Breast epithelium (tissue), 4 donors: Measurements from ENCODE around the gene ACER3. TPM values are rescaled to one million over a fixed set of nuclear protein-coding genes. Genes with fewer than 3 reads are reported as not detected.
"Not testable (repeated sequence)": the region's sequence is repeated elsewhere in the genome, so short reads cannot be mapped to it uniquely, and the experiment has no call there.

Source experiments
- DNase-seq, 2 donors: peaks; one replicate each; pipeline ENCODE4 v3.0.0-alpha.2; 2019; ENCODE audit warnings: low spot score in 2 of 2
- H3K27ac ChIP-seq, 2 donors: fragments of 200-600 bp; sonication (generic) in 1 of 2; one replicate each; pipeline ENCODE4 v1.5.1; 2016 to 2019; ENCODE audit warnings: mild to moderate bottlenecking in 1 of 2
- H3K27me3 ChIP-seq, 2 donors: fragments of 200-600 bp; sonication (generic) in 1 of 2; one replicate each; pipeline versions ENCODE4 v1.5.1 to v1.6.0; 2017 to 2019; ENCODE audit warnings: control low read depth in 1 of 2, mild to moderate bottlenecking in 1 of 2
- H3K36me3 ChIP-seq: fragments of 200-600 bp; one replicate; pipeline ENCODE4 v1.5.1; 2019
- H3K4me1 ChIP-seq, 2 donors: fragments of 200-600 bp; sonication (generic); one replicate each; pipeline ENCODE4 v1.5.1; 2016 to 2019; ENCODE audit warnings: control low read depth in 1 of 2
- H3K4me3 ChIP-seq, 3 donors: fragments of 200-600 bp; sonication (generic); 1 replicate in 2 of 3; 2 replicates in 1 of 3; pipeline ENCODE4 v1.5.1; 2016 to 2019; ENCODE audit warnings: mild to moderate bottlenecking in 3 of 3, moderate library complexity in 2 of 3
- H3K9me3 ChIP-seq, 2 donors: fragments of 200-600 bp; sonication (generic) in 1 of 2; one replicate each; pipeline ENCODE4 v1.5.1; 2016 to 2019; ENCODE audit warnings: control low read depth in 1 of 2
- CTCF ChIP-seq, 3 donors: fragments of 450-650 bp; IDR thresholded peaks; one replicate each; pipeline ENCODE4 v1.5.1; 2016 to 2017; ENCODE audit warnings: antibody characterized with exemption in 3 of 3, mild to moderate bottlenecking in 3 of 3, moderate library complexity in 3 of 3
- POLR2A ChIP-seq: fragments of 450-650 bp; IDR thresholded peaks from one replicate; pipeline ENCODE4 v1.6.1; 2016; ENCODE audit warnings: antibody characterized with exemption, mild to moderate bottlenecking, moderate library complexity
- POLR2AphosphoS5 ChIP-seq, 3 donors: sonication (generic); formaldehyde crosslinking; IDR thresholded peaks; one replicate each; pipeline ENCODE4 v1.6.1; 2017; ENCODE audit warnings: antibody characterized with exemption in 3 of 3
- intact Hi-C: fragments of 100-400 bp; cut with DNase I; formaldehyde crosslinking; loops from one replicate; pipeline ENCODE4 v1.15.1; 2023; ENCODE audit warnings: low total_unique reads
- total RNA-seq, 3 donors: library from RNA; depleted of rRNA; stranded (reverse); fragments of >200 nt; gene quantifications; one replicate each; pipeline ENCODE4 v1.1.0, GENCODE V29; 2016

Gene ACER3
- total RNA-seq, 3 donors from 2014 or later: 8.2 to 35.2 (median 12.9) TPM

- Histone ChIP-seq H3K36me3 (no peaks in the 10 kb centered on the region), H3K27ac (no peak overlapping the region), H3K4me1 (no peaks in the 10 kb centered on the region), H3K9me3 (no peaks in the 10 kb centered on the region), H3K4me3 (no peak overlapping the region), H3K27me3 (no peaks in the 10 kb centered on the region)
- TF ChIP-seq CTCF (IDR thresholded peaks at IDR 0.05): no peak
- TF ChIP-seq POLR2AphosphoS5 (IDR thresholded peaks at IDR 0.05): no peak
- no peak for TF ChIP-seq POLR2A
- DNase-seq: no peak
- intact Hi-C loops: no loop called here
Measured at GRCh38 chr11:76897233-76897632, 36.5 kb downstream of the ACER3 start.

GRCh38 chr11:76901144-76901543 is 40.4 kb downstream of the ACER3 start:
- TF ChIP-seq POLR2A: no peak
- no peak for TF ChIP-seq POLR2AphosphoS5 (IDR thresholded peaks at IDR 0.05)
- no peak for TF ChIP-seq CTCF (IDR thresholded peaks at IDR 0.05)

GRCh38 chr11:76901622-76902021 is 40.9 kb downstream of the ACER3 start:
- H3K27ac ChIP-seq, DNase-seq, H3K27me3 ChIP-seq, H3K36me3 ChIP-seq, intact Hi-C loops, H3K4me1 ChIP-seq, H3K9me3 ChIP-seq, H3K4me3 ChIP-seq: not testable (repeated sequence)

More at GRCh38 chr11:76901144-76901543, 40.4 kb downstream of the ACER3 start:
- H3K9me3 ChIP-seq: no peaks in the 10 kb centered on the region
- H3K27ac ChIP-seq: no peak overlapping the region
- no peaks in the 10 kb centered on the region for H3K36me3 ChIP-seq
- intact Hi-C loops: no loop called here
- no peak for DNase-seq
- no peaks in the 10 kb centered on the region for H3K4me1 ChIP-seq
- H3K27me3 ChIP-seq: no peaks in the 10 kb centered on the region
- H3K4me3 ChIP-seq: no peak overlapping the region

GRCh38 chr11:76902121-76903014 is 41.6 kb downstream of the ACER3 start:
- no peak overlapping the region for H3K4me3 ChIP-seq
- H3K27me3 ChIP-seq: no peaks in the 10 kb centered on the region
- H3K4me1 ChIP-seq: no peaks in the 10 kb centered on the region
- no peak overlapping the region for H3K27ac ChIP-seq
- TF ChIP-seq POLR2AphosphoS5 (IDR thresholded peaks at IDR 0.05): no peak
- no peak for TF ChIP-seq POLR2A
- no peak for TF ChIP-seq CTCF (IDR thresholded peaks at IDR 0.05)
- intact Hi-C loops: no loop called here
- H3K9me3 ChIP-seq: no peaks in the 10 kb centered on the region
- H3K36me3 ChIP-seq: no peaks in the 10 kb centered on the region
- DNase-seq: no peak

- Histone ChIP-seq H3K27ac (no peak overlapping the region), H3K4me1 (no peaks in the 10 kb centered on the region), H3K36me3 (no peaks in the 10 kb centered on the region), H3K9me3 (no peaks in the 10 kb centered on the region), H3K27me3 (no peaks in the 10 kb centered on the region), H3K4me3 (no peak overlapping the region)
- no peak for DNase-seq
- intact Hi-C loops: no loop called here
- TF ChIP-seq CTCF (IDR thresholded peaks at IDR 0.05) (no peak), POLR2A (no peak), POLR2AphosphoS5 (IDR thresholded peaks at IDR 0.05) (no peak)
Measured at GRCh38 chr11:76903325-76903724, 42.6 kb downstream of the ACER3 start.
